HG03460 (cell line): ENCODE results near the gene VAV2.

Experiments used
- ATAC-seq: cut with Tn5 transposase; IDR thresholded peaks from one replicate; pipeline ENCODE4 v1.9.1; 2021; ENCODE audit not compliant: unreplicated experiment

Gene VAV2

GRCh38 chr9:133955821-133956411 lies 36.2 kb downstream of the VAV2 start:
- no peak for ATAC-seq

- no peak for ATAC-seq
These were observed 37.1 kb downstream of the VAV2 start for GRCh38 chr9:133954862-133955529.

GRCh38 chr9:133953976-133954709 lies 38.0 kb downstream of the VAV2 start:
- ATAC-seq: no peak

DNA sequence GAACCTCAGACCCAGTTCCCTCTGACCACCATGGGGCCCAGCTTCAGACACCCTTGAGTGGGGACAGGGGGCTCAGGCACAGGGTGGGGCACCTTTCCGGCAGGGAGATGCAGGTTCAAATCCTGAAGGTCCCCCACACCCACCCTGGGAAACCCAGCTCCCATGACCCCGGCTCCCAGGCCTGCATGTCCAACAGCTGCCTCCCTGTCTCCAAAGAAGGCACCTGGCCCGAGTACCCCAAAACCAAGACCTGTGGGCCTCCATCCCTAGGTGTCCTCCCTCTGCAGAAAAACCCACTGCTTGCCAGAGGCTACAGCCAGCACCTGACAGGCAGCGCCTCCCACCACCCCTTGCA lies 38.5 kb downstream of the VAV2 start:
- ATAC-seq: no peak

GRCh38 chr9:133952598-133953550 lies 39.2 kb downstream of the VAV2 start:
- no peak for ATAC-seq

DNA sequence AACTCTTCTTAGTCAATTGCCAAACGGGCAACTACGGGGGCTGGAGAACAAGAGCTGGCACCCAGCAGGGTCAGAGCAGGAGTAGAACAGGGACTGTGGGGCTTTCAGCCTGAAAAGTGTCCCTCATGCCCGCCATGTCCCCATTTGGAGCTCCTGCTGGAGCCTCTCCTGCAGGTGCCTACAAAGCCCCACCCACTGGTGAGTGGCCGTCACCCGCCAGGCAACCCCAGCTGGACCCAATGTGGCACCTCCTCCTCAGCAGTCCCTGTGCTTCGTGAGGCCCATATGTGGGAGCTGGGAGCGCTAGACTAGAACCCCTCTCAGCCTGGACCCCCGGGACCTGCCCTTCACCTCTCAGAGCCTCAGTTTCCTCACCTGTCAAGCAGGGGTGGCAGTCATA lies 40.9 kb downstream of the VAV2 start:
- ATAC-seq: no peak

DNA sequence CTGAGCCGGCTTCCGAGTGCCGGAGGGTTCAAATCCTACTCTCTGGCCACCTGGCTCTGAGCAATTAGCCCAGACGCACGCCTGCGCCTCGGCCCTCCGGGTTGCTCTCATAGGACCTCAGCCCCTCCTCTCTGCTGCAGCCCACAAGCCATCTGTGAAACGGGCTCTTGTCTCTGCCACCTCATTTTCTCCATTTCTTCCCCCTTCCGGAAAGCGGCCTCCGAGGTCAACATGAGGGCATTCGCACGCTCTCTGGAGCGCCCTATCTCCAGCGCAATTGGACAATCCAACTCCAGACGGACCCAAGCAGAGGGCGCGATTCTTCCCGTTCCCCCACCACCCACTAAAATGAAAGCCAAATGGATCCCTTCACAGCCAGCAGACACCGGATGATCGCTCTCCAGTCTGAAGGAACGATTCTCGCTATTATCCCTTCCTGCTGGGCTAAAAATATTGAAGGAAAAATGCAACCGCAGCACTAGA lies 41.5 kb downstream of the VAV2 start:
- no peak for ATAC-seq

DNA sequence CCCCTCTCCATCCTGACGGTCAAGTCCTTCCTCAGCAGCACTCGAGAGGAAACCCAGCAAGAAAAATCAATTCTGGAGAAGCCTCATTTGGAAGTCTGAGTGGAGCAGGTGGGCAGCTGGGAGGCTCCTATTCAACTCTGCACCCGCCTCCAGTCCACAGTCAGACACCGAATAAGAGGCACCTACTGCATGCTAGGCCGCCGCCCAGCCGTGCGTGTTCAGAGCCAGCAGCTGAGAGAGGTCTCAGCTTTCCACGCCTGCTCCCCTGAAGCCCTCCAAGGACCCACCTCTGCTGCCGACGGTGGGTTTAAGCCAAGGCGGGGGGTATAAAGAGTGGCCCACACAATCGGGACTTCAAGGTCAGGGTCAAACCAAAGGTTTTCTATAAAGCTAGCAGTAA lies 41.9 kb downstream of the VAV2 start:
- ATAC-seq: no peak

DNA sequence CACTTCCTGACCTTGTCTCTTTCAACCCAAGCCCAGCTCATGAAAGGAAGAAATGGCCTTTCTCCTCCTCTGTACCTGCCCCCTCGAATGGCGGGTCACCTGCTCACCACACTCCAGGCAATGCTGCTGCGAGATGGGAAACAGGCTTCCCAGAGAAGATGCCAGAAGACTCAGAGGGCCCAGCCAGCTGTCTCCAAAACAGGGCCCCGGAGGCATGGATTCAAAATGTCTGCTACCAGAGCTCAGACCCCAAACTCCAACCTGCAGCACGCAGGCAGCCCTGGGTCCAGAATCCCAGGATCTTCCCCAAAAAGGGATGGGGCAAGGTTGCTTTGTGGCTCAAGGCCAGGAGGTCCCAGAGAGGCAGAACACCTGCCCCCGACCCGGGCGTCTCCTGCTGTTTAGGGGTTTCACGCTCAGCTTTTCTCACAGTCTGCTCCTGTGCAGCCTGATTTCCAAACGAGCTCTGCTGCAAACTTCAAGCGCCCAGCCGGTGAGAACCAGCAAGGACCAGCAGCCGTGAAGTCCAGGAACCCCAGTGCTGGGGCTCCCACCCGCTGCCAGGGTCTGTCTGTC lies 42.5 kb downstream of the VAV2 start:
- ATAC-seq: no peak

DNA sequence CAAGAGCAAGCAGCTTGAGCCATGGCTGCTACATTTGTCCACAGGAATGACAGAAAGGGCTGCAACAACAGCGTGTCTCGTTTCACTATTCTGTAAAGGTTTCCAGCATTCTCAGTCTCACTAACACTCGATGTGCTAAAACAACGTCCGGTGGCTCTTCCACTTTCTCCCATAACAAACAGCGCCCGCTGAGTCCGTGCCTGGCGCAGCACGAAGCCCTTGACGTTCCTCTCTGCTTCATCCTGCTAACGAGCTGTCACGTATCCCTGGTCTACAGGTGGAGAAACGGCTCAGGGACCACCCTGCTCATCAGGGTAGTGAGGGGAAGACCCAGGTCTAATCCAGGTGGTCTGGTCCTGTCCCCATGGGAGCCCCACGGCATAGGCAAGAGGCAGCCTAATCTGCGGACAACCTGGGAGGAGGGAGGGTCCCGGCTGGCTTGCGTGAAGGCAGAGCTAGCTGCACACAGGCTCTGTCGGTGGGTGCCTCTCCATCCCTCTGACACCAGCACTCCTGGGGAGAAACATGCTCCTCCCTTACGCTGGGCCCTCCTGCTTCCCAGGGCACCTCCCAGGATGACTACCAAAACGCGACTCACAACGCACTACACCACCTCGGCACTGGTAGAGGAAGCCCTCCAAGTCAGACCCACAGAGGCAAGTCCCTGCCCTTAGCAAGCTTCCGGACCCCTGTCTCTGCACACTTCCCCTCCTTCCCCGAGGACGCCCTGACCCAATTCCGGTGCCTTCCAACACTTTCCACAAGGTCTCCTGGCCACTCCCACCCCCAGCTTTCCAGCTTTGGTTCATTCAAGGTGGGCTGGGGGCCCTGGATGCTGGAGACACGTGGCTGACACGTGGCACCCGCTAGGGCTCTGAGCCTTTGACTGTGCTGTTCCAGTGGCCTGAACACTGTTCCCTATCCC lies 43.3 kb downstream of the VAV2 start:
- ATAC-seq: no peak

GRCh38 chr9:133948131-133948530 lies 44.0 kb downstream of the VAV2 start:
- no peak for ATAC-seq

- ATAC-seq: no peak
These were observed 45.2 kb downstream of the VAV2 start for GRCh38 chr9:133946840-133947486.

DNA sequence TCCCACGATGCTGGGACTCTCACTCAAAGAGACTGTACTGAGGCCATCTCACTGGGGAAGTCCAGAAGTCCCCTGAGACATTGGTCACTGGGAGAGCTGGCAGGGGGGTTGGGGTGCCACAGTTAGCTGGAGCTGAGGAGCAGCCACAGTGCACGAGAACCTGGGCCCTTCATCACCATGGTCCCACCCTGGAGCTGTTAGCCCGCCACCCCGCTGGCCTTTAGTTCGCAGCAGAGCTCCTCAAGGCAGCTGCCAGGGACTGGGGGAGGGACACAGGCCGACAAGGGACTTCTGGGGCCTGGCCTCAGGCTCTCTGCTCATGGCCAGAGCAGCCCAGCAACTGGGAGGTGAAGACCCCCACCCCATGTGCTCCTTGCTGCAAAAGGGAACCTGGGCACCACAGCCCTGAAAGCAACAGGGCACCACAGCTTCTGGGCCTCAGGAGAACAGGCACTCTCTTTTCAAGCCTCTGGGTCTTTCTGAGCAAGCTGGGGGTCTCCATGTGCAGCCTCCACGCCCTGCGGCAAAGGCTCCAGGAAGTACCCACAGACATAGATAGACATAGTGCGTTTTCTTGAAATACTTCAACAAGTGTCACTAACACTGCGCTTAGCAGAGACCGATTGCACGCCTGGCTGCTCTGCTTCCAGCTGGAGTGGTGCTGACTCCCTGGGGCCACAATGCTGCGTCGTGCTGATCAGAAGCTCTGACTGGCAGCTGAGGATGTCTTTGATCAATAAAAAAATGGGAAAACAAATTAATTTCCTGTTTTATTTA lies 46.0 kb downstream of the VAV2 start:
- peak; percentile 17 for ATAC-seq

- peak; percentile 65 for ATAC-seq
These were observed 46.7 kb downstream of the VAV2 start for GRCh38 chr9:133945314-133945975.

GRCh38 chr9:133944746-133945135 lies 47.4 kb downstream of the VAV2 start:
- no peak for ATAC-seq

DNA sequence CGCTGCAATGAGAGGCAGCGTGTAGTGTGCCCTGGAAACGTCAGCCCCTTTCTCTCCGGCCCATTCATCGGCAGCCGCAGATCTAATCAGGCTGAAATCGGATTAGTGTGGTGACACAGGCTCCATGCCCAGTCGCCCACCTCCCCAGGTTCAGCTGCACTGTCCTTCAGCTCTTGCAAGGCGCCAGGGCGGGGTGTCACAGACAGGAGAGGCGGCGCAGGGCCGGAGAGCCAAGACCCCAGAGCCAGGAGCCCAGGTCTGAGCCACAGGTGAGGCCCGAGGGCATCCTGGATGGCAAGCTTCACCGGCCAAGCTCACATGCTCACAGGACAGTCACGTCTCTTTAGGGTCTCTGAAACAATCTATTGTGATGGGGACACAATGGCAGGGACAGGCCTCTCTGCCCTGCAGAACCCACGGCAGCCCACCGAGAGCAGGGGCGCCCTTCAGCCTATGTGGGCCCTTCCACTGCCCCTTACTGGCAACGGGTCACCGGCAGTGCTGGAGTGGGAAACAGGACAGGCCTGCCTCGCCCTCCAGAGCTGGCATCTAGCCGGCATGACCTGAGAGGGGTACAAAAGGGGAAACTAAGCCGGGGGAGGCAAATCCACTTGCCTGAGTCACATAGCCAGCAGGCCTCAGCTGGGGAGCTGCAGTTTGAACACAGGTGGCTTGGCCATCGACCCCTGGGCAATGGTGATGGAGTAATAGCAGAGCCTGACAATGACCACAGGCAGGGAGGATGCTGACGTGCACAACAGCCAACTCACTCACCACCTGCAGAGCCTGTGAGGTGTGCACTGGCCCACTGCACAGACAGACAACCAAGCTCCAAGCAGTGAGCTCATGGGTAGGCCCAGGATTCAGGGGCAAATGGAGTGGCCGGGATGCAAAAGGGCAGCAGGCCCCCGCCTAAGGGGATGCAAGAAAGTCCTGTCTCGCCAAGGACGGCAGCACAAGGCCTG lies 48.1 kb downstream of the VAV2 start:
- ATAC-seq: no peak
